Measurements from ENCODE around the gene NWD2.

The NWD2 gene

GRCh38 chr4:37442062-37442323 lies 197.4 kb downstream of the NWD2 start:
- ChIA-PET POLR2A (no interaction called here), CTCF (interaction anchor here (3.3 kb wide), 1 partner anchor 10 kb away, joined by 17 read pairs; a partner anchor contains a TSS)
- H3K9me3 ChIP-seq (ENCODE audit: control extremely low read depth in 1 of 5, control insufficient read depth in 4 of 5, insufficient read depth in 2 of 5, low read depth in 1 of 5, low read length in 4 of 5) = peaks cover 0 to 1% (median 0%) of the 10 kb centered on the region in 5 experiments
- DNase-seq = no peak
- no peaks in the 10 kb centered on the region for H3K36me3 ChIP-seq (ENCODE audit: control insufficient read depth in 4 of 4, insufficient read depth in 4 of 4, low read length in 3 of 4)
- H3K27ac ChIP-seq (ENCODE audit: insufficient read depth in 1 of 2, low read depth in 1 of 2, low read length in 2 of 2, poor library complexity in 1 of 2, severe bottlenecking in 2 of 2) = no peak overlapping the region
- H3K4me3 ChIP-seq (ENCODE audit: control insufficient read depth in 1 of 7, extremely low read depth in 1 of 7, insufficient read depth in 4 of 7, low read depth in 2 of 7, low read length in 6 of 7) = no peak overlapping the region
- peaks cover 0 to 3% (median 0%) of the 10 kb centered on the region in 5 experiments for H3K27me3 ChIP-seq (replicated peaks in 2 of 5; ENCODE audit: control insufficient read depth in 4 of 5, insufficient read depth in 5 of 5, low read length in 4 of 5)
- WGBS (ENCODE audit: insufficient coverage) = 58% methylated on average over 1 of the region's 1 CpG
- H3K4me1 ChIP-seq (ENCODE audit: control extremely low read depth in 1 of 4, control insufficient read depth in 4 of 4, insufficient read depth in 4 of 4, low read length in 3 of 4) = no peaks in the 10 kb centered on the region

- WGBS (ENCODE audit: insufficient coverage) = 95% methylated on average over 4 of the region's 4 CpGs
Measured at GRCh38 chr4:37443137-37443536, 198.6 kb downstream of the NWD2 start.

DNA sequence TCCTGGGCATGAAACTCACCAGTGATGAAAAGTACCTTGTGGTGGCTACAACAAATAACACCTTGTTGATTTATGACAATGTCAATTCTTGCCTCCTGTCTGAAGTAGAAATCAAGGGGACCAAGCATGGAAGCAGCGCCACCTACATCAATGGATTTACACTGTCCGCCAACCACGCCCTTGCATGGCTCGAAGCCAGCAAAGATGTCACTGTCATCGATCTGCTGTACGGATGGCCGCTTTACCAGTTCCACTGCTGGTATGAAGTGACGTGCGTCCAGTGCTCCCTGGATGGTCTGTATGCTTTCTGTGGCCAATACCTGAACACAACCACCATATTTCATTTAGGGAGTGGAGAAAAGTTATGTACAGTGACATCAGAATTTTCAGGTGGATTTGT lies 200.5 kb downstream of the NWD2 start:
- ChIA-PET POLR2A (no interaction called here), CTCF (interaction anchor here (3.3 kb wide), 1 partner anchor 7 kb away, joined by 17 read pairs; a partner anchor contains a TSS)

More at GRCh38 chr4:37443137-37443536, 198.6 kb downstream of the NWD2 start:
- ChIA-PET POLR2A (no interaction called here), CTCF (interaction anchor here (1.1 to 3.3 kb wide), 2 partner anchors 9 to 15 kb away, joined by 7 to 17 read pairs; a partner anchor contains a TSS)
- Histone ChIP-seq H3K9me3 (ENCODE audit: control extremely low read depth in 1 of 5, control insufficient read depth in 4 of 5, insufficient read depth in 2 of 5, low read depth in 1 of 5, low read length in 4 of 5) (peaks cover 0 to 1% (median 0%) of the 10 kb centered on the region in 5 experiments), H3K4me3 (ENCODE audit: control insufficient read depth in 1 of 7, extremely low read depth in 1 of 7, insufficient read depth in 4 of 7, low read depth in 2 of 7, low read length in 6 of 7) (no peak overlapping the region), H3K27ac (ENCODE audit: insufficient read depth in 1 of 2, low read depth in 1 of 2, low read length in 2 of 2, poor library complexity in 1 of 2, severe bottlenecking in 2 of 2) (no peak overlapping the region), H3K27me3 (replicated peaks in 2 of 5; ENCODE audit: control insufficient read depth in 4 of 5, insufficient read depth in 5 of 5, low read length in 4 of 5) (peaks cover 0 to 3% (median 0%) of the 10 kb centered on the region in 5 experiments), H3K4me1 (ENCODE audit: control extremely low read depth in 1 of 4, control insufficient read depth in 4 of 4, insufficient read depth in 4 of 4, low read length in 3 of 4) (no peaks in the 10 kb centered on the region), H3K36me3 (ENCODE audit: control insufficient read depth in 4 of 4, insufficient read depth in 4 of 4, low read length in 3 of 4) (no peaks in the 10 kb centered on the region)
- DNase-seq = no peak

DNA sequence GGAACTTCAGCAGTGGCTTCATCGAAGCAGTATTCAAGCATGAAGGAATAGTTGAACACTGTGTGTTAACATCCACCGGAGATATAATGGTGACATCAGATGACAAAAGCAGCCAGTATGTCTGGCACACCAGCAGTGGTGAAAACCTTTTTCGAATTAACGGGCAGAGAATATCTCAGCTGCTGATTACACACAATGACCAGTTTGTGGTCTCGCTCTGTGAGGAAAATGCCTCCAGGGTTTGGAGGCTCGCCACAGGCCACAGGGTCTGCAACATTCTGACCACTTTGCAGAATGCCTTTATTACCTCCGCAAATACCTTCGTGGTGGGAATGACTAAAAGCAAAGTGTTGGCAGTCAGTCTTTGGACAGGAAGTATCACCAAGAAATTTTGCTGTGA lies 201.5 kb downstream of the NWD2 start:
- Histone ChIP-seq H3K27ac (ENCODE audit: insufficient read depth in 1 of 2, low read depth in 1 of 2, low read length in 2 of 2, poor library complexity in 1 of 2, severe bottlenecking in 2 of 2) (no peak overlapping the region), H3K9me3 (ENCODE audit: control extremely low read depth in 1 of 5, control insufficient read depth in 4 of 5, insufficient read depth in 2 of 5, low read depth in 1 of 5, low read length in 4 of 5) (peaks cover 0 to 1% (median 0%) of the 10 kb centered on the region in 5 experiments), H3K27me3 (replicated peaks in 2 of 5; ENCODE audit: control insufficient read depth in 4 of 5, insufficient read depth in 5 of 5, low read length in 4 of 5) (peaks cover 3 to 8% (median 7%) of the 10 kb centered on the region in 5 experiments), H3K4me3 (ENCODE audit: control insufficient read depth in 1 of 7, extremely low read depth in 1 of 7, insufficient read depth in 4 of 7, low read depth in 2 of 7, low read length in 6 of 7) (no peak overlapping the region), H3K36me3 (ENCODE audit: control insufficient read depth in 4 of 4, insufficient read depth in 4 of 4, low read length in 3 of 4) (no peaks in the 10 kb centered on the region), H3K4me1 (ENCODE audit: control extremely low read depth in 1 of 4, control insufficient read depth in 4 of 4, insufficient read depth in 4 of 4, low read length in 3 of 4) (no peaks in the 10 kb centered on the region)
- CTCF ChIA-PET = no interaction called here
- POLR2A ChIA-PET = no interaction called here
- WGBS (ENCODE audit: insufficient coverage) = 99% methylated on average over 8 of the region's 8 CpGs
- DNase-seq = no peak

More for the DNA sequence above, 200.5 kb downstream of the NWD2 start:
- Histone ChIP-seq H3K9me3 (ENCODE audit: control extremely low read depth in 1 of 5, control insufficient read depth in 4 of 5, insufficient read depth in 2 of 5, low read depth in 1 of 5, low read length in 4 of 5) (peaks cover 0 to 1% (median 0%) of the 10 kb centered on the region in 5 experiments), H3K4me3 (ENCODE audit: control insufficient read depth in 1 of 7, extremely low read depth in 1 of 7, insufficient read depth in 4 of 7, low read depth in 2 of 7, low read length in 6 of 7) (no peak overlapping the region), H3K27me3 (replicated peaks in 2 of 5; ENCODE audit: control insufficient read depth in 4 of 5, insufficient read depth in 5 of 5, low read length in 4 of 5) (peaks cover 0 to 3% (median 0%) of the 10 kb centered on the region in 5 experiments), H3K36me3 (ENCODE audit: control insufficient read depth in 4 of 4, insufficient read depth in 4 of 4, low read length in 3 of 4) (no peaks in the 10 kb centered on the region), H3K4me1 (ENCODE audit: control extremely low read depth in 1 of 4, control insufficient read depth in 4 of 4, insufficient read depth in 4 of 4, low read length in 3 of 4) (no peaks in the 10 kb centered on the region), H3K27ac (ENCODE audit: insufficient read depth in 1 of 2, low read depth in 1 of 2, low read length in 2 of 2, poor library complexity in 1 of 2, severe bottlenecking in 2 of 2) (no peak overlapping the region)
- 98% methylated on average over 8 of the region's 9 CpGs for WGBS (ENCODE audit: insufficient coverage)
- no peak for DNase-seq

DNA sequence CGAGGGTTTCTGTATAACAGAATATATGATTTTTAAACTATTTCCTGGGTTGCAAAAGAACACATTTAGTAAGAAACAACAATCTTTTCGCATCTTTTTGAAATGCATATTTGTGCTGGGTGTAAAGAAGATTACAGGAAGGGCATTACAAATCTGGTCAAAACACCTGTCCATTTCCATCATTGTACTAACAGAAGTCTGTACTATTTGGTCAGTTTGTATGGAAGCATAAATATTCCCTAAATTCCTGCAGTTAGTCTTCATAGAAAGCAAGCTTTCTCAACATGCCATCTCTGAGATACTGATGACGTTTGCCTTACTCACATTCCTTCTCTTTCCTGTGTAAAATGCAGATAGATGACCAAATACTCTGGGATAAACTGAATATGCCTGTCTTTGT lies 203.3 kb downstream of the NWD2 start:
- no peaks in the 10 kb centered on the region for H3K36me3 ChIP-seq (ENCODE audit: control insufficient read depth in 4 of 4, insufficient read depth in 4 of 4, low read length in 3 of 4)
- no peak for DNase-seq
- WGBS (ENCODE audit: insufficient coverage) = no CpG with 5 or more reads among the region's 3 CpGs
- no peak overlapping the region for H3K27ac ChIP-seq (ENCODE audit: insufficient read depth in 1 of 2, low read depth in 1 of 2, low read length in 2 of 2, poor library complexity in 1 of 2, severe bottlenecking in 2 of 2)
- no peaks in the 10 kb centered on the region for H3K4me1 ChIP-seq (ENCODE audit: control extremely low read depth in 1 of 4, control insufficient read depth in 4 of 4, insufficient read depth in 4 of 4, low read length in 3 of 4)
- ChIA-PET CTCF (interaction anchor here (1.5 kb wide), 1 partner anchor 119 kb away, joined by 4 read pairs; no protein-coding TSS in a partner anchor), POLR2A (no interaction called here)
- H3K4me3 ChIP-seq (ENCODE audit: control insufficient read depth in 1 of 7, extremely low read depth in 1 of 7, insufficient read depth in 4 of 7, low read depth in 2 of 7, low read length in 6 of 7) = no peak overlapping the region
- H3K9me3 ChIP-seq (ENCODE audit: control extremely low read depth in 1 of 5, control insufficient read depth in 4 of 5, insufficient read depth in 2 of 5, low read depth in 1 of 5, low read length in 4 of 5) = no peaks in the 10 kb centered on the region
- H3K27me3 ChIP-seq (replicated peaks in 2 of 5; ENCODE audit: control insufficient read depth in 4 of 5, insufficient read depth in 5 of 5, low read length in 4 of 5) = peaks cover 3 to 9% (median 7%) of the 10 kb centered on the region in 5 experiments

- CTCF ChIA-PET = interaction anchor here (1.4 to 1.7 kb wide), 2 partner anchors 118 to 149 kb away, joined by 3 to 4 read pairs; no protein-coding TSS in a partner anchor
- peaks cover 10 to 29% (median 16%) of the 10 kb centered on the region in 5 experiments for H3K27me3 ChIP-seq (replicated peaks in 2 of 5; ENCODE audit: control insufficient read depth in 4 of 5, insufficient read depth in 5 of 5, low read length in 4 of 5)
- no peak overlapping the region for H3K27ac ChIP-seq (ENCODE audit: insufficient read depth in 1 of 2, low read depth in 1 of 2, low read length in 2 of 2, poor library complexity in 1 of 2, severe bottlenecking in 2 of 2)
- H3K4me3 ChIP-seq (ENCODE audit: control insufficient read depth in 1 of 7, extremely low read depth in 1 of 7, insufficient read depth in 4 of 7, low read depth in 2 of 7, low read length in 6 of 7) = no peak overlapping the region
- no peaks in the 10 kb centered on the region for H3K9me3 ChIP-seq (ENCODE audit: control extremely low read depth in 1 of 5, control insufficient read depth in 4 of 5, insufficient read depth in 2 of 5, low read depth in 1 of 5, low read length in 4 of 5)
- DNase-seq = no peak
- H3K36me3 ChIP-seq (ENCODE audit: control insufficient read depth in 4 of 4, insufficient read depth in 4 of 4, low read length in 3 of 4) = no peaks in the 10 kb centered on the region
- peaks cover 3 to 15% (median 13%) of the 10 kb centered on the region in 4 experiments for H3K4me1 ChIP-seq (ENCODE audit: control extremely low read depth in 1 of 4, control insufficient read depth in 4 of 4, insufficient read depth in 4 of 4, low read length in 3 of 4)
- POLR2A ChIA-PET = no interaction called here
- WGBS (ENCODE audit: insufficient coverage) = 100% methylated on average over 1 of the region's 2 CpGs
Measured at GRCh38 chr4:37450309-37450708, 205.8 kb downstream of the NWD2 start.

GRCh38 chr4:37450911-37451310 lies 206.4 kb downstream of the NWD2 start:
- Histone ChIP-seq H3K9me3 (ENCODE audit: control extremely low read depth in 1 of 5, control insufficient read depth in 4 of 5, insufficient read depth in 2 of 5, low read depth in 1 of 5, low read length in 4 of 5) (no peaks in the 10 kb centered on the region), H3K27me3 (replicated peaks in 2 of 5; ENCODE audit: control insufficient read depth in 4 of 5, insufficient read depth in 5 of 5, low read length in 4 of 5) (peaks cover 7 to 35% (median 21%) of the 10 kb centered on the region in 5 experiments), H3K4me3 (ENCODE audit: control insufficient read depth in 1 of 7, extremely low read depth in 1 of 7, insufficient read depth in 4 of 7, low read depth in 2 of 7, low read length in 6 of 7) (no peak overlapping the region), H3K4me1 (ENCODE audit: control extremely low read depth in 1 of 4, control insufficient read depth in 4 of 4, insufficient read depth in 4 of 4, low read length in 3 of 4) (peaks cover 3 to 15% (median 13%) of the 10 kb centered on the region in 4 experiments), H3K27ac (ENCODE audit: insufficient read depth in 1 of 2, low read depth in 1 of 2, low read length in 2 of 2, poor library complexity in 1 of 2, severe bottlenecking in 2 of 2) (no peak overlapping the region), H3K36me3 (ENCODE audit: control insufficient read depth in 4 of 4, insufficient read depth in 4 of 4, low read length in 3 of 4) (no peaks in the 10 kb centered on the region)
- 100% methylated on average over 1 of the region's 1 CpG for WGBS (ENCODE audit: insufficient coverage)
- POLR2A ChIA-PET = no interaction called here
- CTCF ChIA-PET = interaction anchor here (1.3 to 2.8 kb wide), 4 partner anchors 8 to 118 kb away, joined by 3 to 17 read pairs (median 4); no protein-coding TSS in a partner anchor
- no peak for DNase-seq

Measured in common myeloid progenitor, CD34-positive (primary cell).